ENCODE measurements around the gene RBM34.

DNA sequence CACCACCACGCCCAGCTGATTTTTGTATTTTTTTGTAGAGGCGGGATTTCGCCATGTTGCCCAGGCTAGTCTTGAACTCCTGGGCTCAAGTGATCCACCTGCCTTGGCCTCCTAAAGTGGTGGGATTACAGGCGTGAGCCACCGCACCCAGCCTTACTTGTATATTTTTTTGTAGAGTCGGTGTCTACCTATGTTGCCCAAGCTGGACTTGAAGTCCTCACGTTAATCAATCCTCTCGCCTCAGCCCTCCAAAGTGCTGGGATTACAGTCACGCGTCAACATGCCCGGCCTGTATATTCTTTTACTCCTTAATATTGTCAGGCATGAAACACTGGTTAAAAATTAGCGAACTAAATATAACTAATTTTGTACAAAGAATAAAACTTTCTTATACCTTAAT is 26.9 kb downstream of the RBM34 start:
- TF ChIP-seq, protein P1, sequence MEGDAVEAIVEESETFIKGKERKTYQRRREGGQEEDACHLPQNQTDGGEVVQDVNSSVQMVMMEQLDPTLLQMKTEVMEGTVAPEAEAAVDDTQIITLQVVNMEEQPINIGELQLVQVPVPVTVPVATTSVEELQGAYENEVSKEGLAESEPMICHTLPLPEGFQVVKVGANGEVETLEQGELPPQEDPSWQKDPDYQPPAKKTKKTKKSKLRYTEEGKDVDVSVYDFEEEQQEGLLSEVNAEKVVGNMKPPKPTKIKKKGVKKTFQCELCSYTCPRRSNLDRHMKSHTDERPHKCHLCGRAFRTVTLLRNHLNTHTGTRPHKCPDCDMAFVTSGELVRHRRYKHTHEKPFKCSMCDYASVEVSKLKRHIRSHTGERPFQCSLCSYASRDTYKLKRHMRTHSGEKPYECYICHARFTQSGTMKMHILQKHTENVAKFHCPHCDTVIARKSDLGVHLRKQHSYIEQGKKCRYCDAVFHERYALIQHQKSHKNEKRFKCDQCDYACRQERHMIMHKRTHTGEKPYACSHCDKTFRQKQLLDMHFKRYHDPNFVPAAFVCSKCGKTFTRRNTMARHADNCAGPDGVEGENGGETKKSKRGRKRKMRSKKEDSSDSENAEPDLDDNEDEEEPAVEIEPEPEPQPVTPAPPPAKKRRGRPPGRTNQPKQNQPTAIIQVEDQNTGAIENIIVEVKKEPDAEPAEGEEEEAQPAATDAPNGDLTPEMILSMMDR (IDR thresholded peaks at IDR 0.05): no peak
- TF ChIP-seq POLR2A (IDR thresholded peaks at IDR 0.05) (no peak), POLR2AphosphoS5 (IDR thresholded peaks at IDR 0.05) (no peak)
